Skeletal muscle tissue (tissue), 4 donors: ENCODE results near the gene FOXO1. TPM values are rescaled to one million over a fixed set of nuclear protein-coding genes. Genes with fewer than 3 reads are reported as not detected.
A peak's percentile ranks its signal among the peaks of the same experiment; 100 is the strongest.

Source experiments
- H3K27ac ChIP-seq: one replicate; pipeline ENCODE4 v1.7.0; 2013; ENCODE audit warnings: mild to moderate bottlenecking, low read depth, low read length, inconsistent platforms
- H3K27me3 ChIP-seq, 3 donors: one replicate each; pipeline ENCODE4 v1.7.0; 2013; ENCODE audit warnings: low read length in 3 of 3; ENCODE audit not compliant: control insufficient read depth in 3 of 3, insufficient read depth in 3 of 3
- H3K36me3 ChIP-seq, 3 donors: one replicate each; pipeline ENCODE4 v1.7.0; 2013; ENCODE audit warnings: low read length in 3 of 3; ENCODE audit not compliant: control insufficient read depth in 3 of 3, insufficient read depth in 3 of 3
- H3K4me1 ChIP-seq, 3 donors: one replicate each; pipeline ENCODE4 v1.7.0; 2013; ENCODE audit warnings: low read length in 3 of 3, mild to moderate bottlenecking in 3 of 3; ENCODE audit not compliant: control insufficient read depth in 3 of 3, insufficient read depth in 3 of 3
- H3K4me3 ChIP-seq, 3 donors: one replicate each; pipeline ENCODE4 v1.7.0; 2013; ENCODE audit warnings: low read length in 3 of 3
- H3K9ac ChIP-seq, 3 donors: one replicate each; pipeline ENCODE4 v1.7.0; 2013; ENCODE audit warnings: low read length in 3 of 3, mild to moderate bottlenecking in 3 of 3, moderate library complexity in 2 of 3, low read depth in 1 of 3
- H3K9me3 ChIP-seq, 3 donors: one replicate each; pipeline ENCODE4 v1.7.0; 2013; ENCODE audit warnings: low read length in 3 of 3; ENCODE audit not compliant: control insufficient read depth in 3 of 3
- total RNA-seq: library from RNA; depleted of rRNA; stranded (reverse); fragments of >200 nt; gene quantifications from one replicate; pipeline ENCODE4 v1.2.3, GENCODE V29; 2014
- donor health status: Osteomylitis.

FOXO1 gene
- total RNA-seq, 1 donor from 2014 or later, result 15.1 TPM

GRCh38 chr13:40626561-40626960 is 39.9 kb downstream of the FOXO1 start:
- Histone ChIP-seq H3K9ac (no peak overlapping the region), H3K27me3 (no peaks in the 10 kb centered on the region), H3K4me3 (no peak overlapping the region), H3K36me3 (no peaks in the 10 kb centered on the region), H3K4me1 (peaks cover 16 to 39% (median 22%) of the 10 kb centered on the region in 3 donors), H3K27ac (no peak overlapping the region), H3K9me3 (no peaks in the 10 kb centered on the region)

GRCh38 chr13:40624986-40625385 is 41.5 kb downstream of the FOXO1 start:
- Histone ChIP-seq H3K36me3 (no peaks in the 10 kb centered on the region), H3K27ac (no peak overlapping the region), H3K9ac (no peak overlapping the region), H3K27me3 (no peaks in the 10 kb centered on the region), H3K4me1 (peaks cover 16 to 38% (median 35%) of the 10 kb centered on the region in 3 donors), H3K9me3 (no peaks in the 10 kb centered on the region), H3K4me3 (no peak overlapping the region)

- H3K4me3 ChIP-seq, result no peak overlapping the region
- peaks cover 22 to 42% (median 41%) of the 10 kb centered on the region in 3 donors for H3K4me1 ChIP-seq
- H3K27ac ChIP-seq, result no peak overlapping the region
- H3K9ac ChIP-seq, result no peak overlapping the region
- no peaks in the 10 kb centered on the region for H3K9me3 ChIP-seq
- no peaks in the 10 kb centered on the region for H3K36me3 ChIP-seq
- H3K27me3 ChIP-seq, result no peaks in the 10 kb centered on the region
Observed at GRCh38 chr13:40624383-40624782, 42.1 kb downstream of the FOXO1 start.

- peaks cover 30 to 49% (median 48%) of the 10 kb centered on the region in 3 donors for H3K4me1 ChIP-seq
- no peak overlapping the region for H3K4me3 ChIP-seq
- H3K27ac ChIP-seq, result no peak overlapping the region
Observed at GRCh38 chr13:40622761-40623160, 43.7 kb downstream of the FOXO1 start.

GRCh38 chr13:40622246-40622645 is 44.2 kb downstream of the FOXO1 start:
- Histone ChIP-seq H3K36me3 (no peaks in the 10 kb centered on the region), H3K4me3 (no peak overlapping the region), H3K27ac (no peak overlapping the region), H3K4me1 (peaks cover 35 to 51% (median 49%) of the 10 kb centered on the region in 3 donors), H3K9ac (no peak overlapping the region), H3K27me3 (no peaks in the 10 kb centered on the region), H3K9me3 (no peaks in the 10 kb centered on the region)

More at GRCh38 chr13:40622761-40623160, 43.7 kb downstream of the FOXO1 start:
- H3K9ac ChIP-seq, result no peak overlapping the region
- no peaks in the 10 kb centered on the region for H3K36me3 ChIP-seq
- H3K9me3 ChIP-seq, result no peaks in the 10 kb centered on the region
- H3K27me3 ChIP-seq, result no peaks in the 10 kb centered on the region

- no peaks in the 10 kb centered on the region for H3K36me3 ChIP-seq
- no peak overlapping the region for H3K9ac ChIP-seq
- no peaks in the 10 kb centered on the region for H3K9me3 ChIP-seq
- H3K27me3 ChIP-seq, result no peaks in the 10 kb centered on the region
- peaks cover 48 to 65% (median 52%) of the 10 kb centered on the region in 3 donors for H3K4me1 ChIP-seq
- peak overlapping the region in 1 of 3 donors; percentile 21 for H3K4me3 ChIP-seq
- H3K27ac ChIP-seq, result no peak overlapping the region
Observed at GRCh38 chr13:40619479-40619814, 47.0 kb downstream of the FOXO1 start.

- peaks cover 51 to 71% (median 55%) of the 10 kb centered on the region in 3 donors for H3K4me1 ChIP-seq
- H3K9me3 ChIP-seq, result no peaks in the 10 kb centered on the region
- no peaks in the 10 kb centered on the region for H3K27me3 ChIP-seq
- H3K27ac ChIP-seq, result no peak overlapping the region
- no peak overlapping the region for H3K4me3 ChIP-seq
- no peaks in the 10 kb centered on the region for H3K36me3 ChIP-seq
- H3K9ac ChIP-seq, result no peak overlapping the region
Observed at GRCh38 chr13:40618581-40619478, 47.6 kb downstream of the FOXO1 start.

GRCh38 chr13:40617801-40618356 is 48.6 kb downstream of the FOXO1 start:
- no peak overlapping the region for H3K9ac ChIP-seq
- H3K4me3 ChIP-seq, result no peak overlapping the region
- no peaks in the 10 kb centered on the region for H3K27me3 ChIP-seq
- H3K36me3 ChIP-seq, result no peaks in the 10 kb centered on the region
- no peaks in the 10 kb centered on the region for H3K9me3 ChIP-seq
- H3K4me1 ChIP-seq, result peaks cover 60 to 76% (median 62%) of the 10 kb centered on the region in 3 donors
- H3K27ac ChIP-seq, result no peak overlapping the region

GRCh38 chr13:40615619-40616018 is 50.8 kb downstream of the FOXO1 start:
- Histone ChIP-seq H3K27ac (no peak overlapping the region), H3K9ac (no peak overlapping the region), H3K36me3 (no peaks in the 10 kb centered on the region), H3K4me1 (peaks cover 63 to 83% (median 69%) of the 10 kb centered on the region in 3 donors), H3K9me3 (no peaks in the 10 kb centered on the region), H3K4me3 (peak overlapping the region in 1 of 3 donors; percentile 17), H3K27me3 (no peaks in the 10 kb centered on the region)

GRCh38 chr13:40613914-40614313 is 52.5 kb downstream of the FOXO1 start:
- Histone ChIP-seq H3K4me1 (peaks cover 63 to 77% (median 64%) of the 10 kb centered on the region in 3 donors), H3K27ac (peak overlapping the region; percentile 14), H3K36me3 (no peaks in the 10 kb centered on the region), H3K27me3 (no peaks in the 10 kb centered on the region), H3K9ac (peak overlapping the region in 1 of 3 donors; percentile 34), H3K4me3 (peak overlapping the region in 2 of 3 donors; percentile 8 to 26), H3K9me3 (no peaks in the 10 kb centered on the region)
